Fibroblast of lung (primary cell): ENCODE data around the gene ARRB2. TPM values are rescaled to one million over a fixed set of nuclear protein-coding genes. Genes with fewer than 3 reads are reported as not detected.

Experiments used
- DNase-seq, 2 donors: peaks; one replicate each; pipeline versions ENCODE4 v3.0.0 to v3.0.0-alpha.2; 2010; ENCODE audit warnings: low read depth in 2 of 2
- H2AFZ ChIP-seq: 2 replicates; pipeline ENCODE4 v1.5.1; 2012; ENCODE audit warnings: low read length, control low read depth, inconsistent platforms
- H3K27ac ChIP-seq: 2 replicates; pipeline ENCODE4 v1.5.1; 2011; ENCODE audit warnings: low read length, control low read depth; ENCODE audit not compliant: insufficient read depth
- H3K27me3 ChIP-seq: 2 replicates; pipeline ENCODE4 v1.5.1; 2011; ENCODE audit warnings: mild to moderate bottlenecking, low read length; ENCODE audit not compliant: control insufficient read depth, insufficient read depth
- H3K36me3 ChIP-seq: 2 replicates; pipeline ENCODE4 v1.5.1; 2011; ENCODE audit warnings: low read length; ENCODE audit not compliant: control insufficient read depth, insufficient read depth
- H3K4me1 ChIP-seq: 2 replicates; pipeline ENCODE4 v1.5.1; 2011; ENCODE audit warnings: low read length; ENCODE audit not compliant: control insufficient read depth, insufficient read depth; ENCODE audit errors: extremely low read depth
- H3K4me2 ChIP-seq: 2 replicates; pipeline ENCODE4 v1.5.1; 2011; ENCODE audit warnings: low read length, control low read depth; ENCODE audit not compliant: insufficient read depth; ENCODE audit errors: extremely low read depth
- H3K4me3 ChIP-seq, 4 experiments: fragments of 200-600 bp in 1 of 4; sonication (generic) in 1 of 4; replicated peaks in 1 of 4; 2 replicates each; pipeline ENCODE4 v1.5.1; 2011 to 2016; ENCODE audit warnings: low read length in 4 of 4, low read depth in 3 of 4, mild to moderate bottlenecking in 3 of 4, control low read depth in 2 of 4, inconsistent platforms in 1 of 4, mixed read lengths in 1 of 4; ENCODE audit not compliant: insufficient read depth in 1 of 4; ENCODE audit errors: control extremely low read depth in 1 of 4
- H3K79me2 ChIP-seq: 2 replicates; pipeline ENCODE4 v1.5.1; 2012; ENCODE audit warnings: mild to moderate bottlenecking, low read length, inconsistent platforms; ENCODE audit not compliant: control insufficient read depth, insufficient read depth
- H3K9ac ChIP-seq: 2 replicates; pipeline ENCODE4 v1.5.1; 2011; ENCODE audit warnings: mild to moderate bottlenecking, low read length, control low read depth; ENCODE audit not compliant: insufficient read depth
- H3K9me3 ChIP-seq: 2 replicates; pipeline ENCODE4 v1.5.1; 2012; ENCODE audit warnings: low read depth, low read length; ENCODE audit not compliant: control insufficient read depth, insufficient read depth
- H4K20me1 ChIP-seq: 2 replicates; pipeline ENCODE4 v1.5.1; 2011; ENCODE audit warnings: low read length; ENCODE audit not compliant: control insufficient read depth, insufficient read depth; ENCODE audit errors: extremely low read depth
- EZH2 ChIP-seq: IDR thresholded peaks from 2 replicates; pipeline ENCODE4 v1.5.1; 2012; ENCODE audit warnings: low read length, control low read depth, mild to moderate bottlenecking; ENCODE audit errors: missing control alignments
- polyA plus RNA-seq, 2 donors: library from polyadenylated mRNA; depleted of rRNA in 1 of 2; stranded (reverse) in 1 of 2; unstranded in 1 of 2; fragments of >200 nt; gene quantifications; 2 replicates each; pipeline ENCODE4 v1.2.1, GENCODE V29; 2011 to 2012; ENCODE audit warnings: missing spikeins in 1 of 2
- total RNA-seq: library from RNA; depleted of rRNA; stranded (reverse); fragments of >200 nt; gene quantifications from 2 replicates; pipeline ENCODE4 v1.2.1, GENCODE V29; 2014
- TF ChIP-seq, protein P1 (sequence below), 2 donors: IDR thresholded peaks in 1 of 2; conservative IDR thresholded peaks in 1 of 2; 1 replicate in 1 of 2; 2 replicates in 1 of 2; pipeline ENCODE4 v1.5.1; 2011 to 2012; ENCODE audit warnings: low read length in 2 of 2, control low read depth in 1 of 2, inconsistent platforms in 1 of 2, low read depth in 1 of 2, mild to moderate bottlenecking in 1 of 2

Gene ARRB2
- total and polyA plus RNA-seq, 2 donors (not counting 1 experiment from before 2014, with no cell fraction given) = 2.8 to 4.6 TPM

DNA sequence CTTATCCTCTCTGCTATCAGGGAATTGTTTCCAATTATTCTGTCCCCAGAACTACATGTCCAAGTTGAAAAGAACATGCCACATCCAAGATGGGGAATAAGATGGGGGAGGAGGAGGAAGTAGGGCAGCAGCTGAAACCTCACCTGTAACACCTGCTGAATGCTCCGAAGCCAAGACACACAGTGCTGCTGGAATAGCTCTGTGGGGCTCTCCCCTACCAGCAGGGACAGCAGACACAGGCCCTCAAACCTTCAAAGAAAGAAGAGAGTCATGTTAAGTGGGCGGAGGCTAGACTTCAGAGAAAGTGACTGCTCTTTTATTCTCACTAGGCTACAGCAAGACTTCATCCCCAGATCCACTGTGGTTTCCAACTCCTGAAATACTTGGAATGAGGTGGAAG is 19.7 kb upstream of the ARRB2 start:
- H3K9me3 ChIP-seq = no peaks in the 10 kb centered on the region
- H4K20me1 ChIP-seq = no peaks in the 10 kb centered on the region
- no peak overlapping the region for H3K4me2 ChIP-seq
- H3K27ac ChIP-seq = no peak overlapping the region
- TF ChIP-seq EZH2 = no peak
- TF ChIP-seq, protein P1, sequence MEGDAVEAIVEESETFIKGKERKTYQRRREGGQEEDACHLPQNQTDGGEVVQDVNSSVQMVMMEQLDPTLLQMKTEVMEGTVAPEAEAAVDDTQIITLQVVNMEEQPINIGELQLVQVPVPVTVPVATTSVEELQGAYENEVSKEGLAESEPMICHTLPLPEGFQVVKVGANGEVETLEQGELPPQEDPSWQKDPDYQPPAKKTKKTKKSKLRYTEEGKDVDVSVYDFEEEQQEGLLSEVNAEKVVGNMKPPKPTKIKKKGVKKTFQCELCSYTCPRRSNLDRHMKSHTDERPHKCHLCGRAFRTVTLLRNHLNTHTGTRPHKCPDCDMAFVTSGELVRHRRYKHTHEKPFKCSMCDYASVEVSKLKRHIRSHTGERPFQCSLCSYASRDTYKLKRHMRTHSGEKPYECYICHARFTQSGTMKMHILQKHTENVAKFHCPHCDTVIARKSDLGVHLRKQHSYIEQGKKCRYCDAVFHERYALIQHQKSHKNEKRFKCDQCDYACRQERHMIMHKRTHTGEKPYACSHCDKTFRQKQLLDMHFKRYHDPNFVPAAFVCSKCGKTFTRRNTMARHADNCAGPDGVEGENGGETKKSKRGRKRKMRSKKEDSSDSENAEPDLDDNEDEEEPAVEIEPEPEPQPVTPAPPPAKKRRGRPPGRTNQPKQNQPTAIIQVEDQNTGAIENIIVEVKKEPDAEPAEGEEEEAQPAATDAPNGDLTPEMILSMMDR (conservative IDR thresholded peaks at IDR 0.05 in 1 of 2, IDR thresholded peaks at IDR 0.05 in 1 of 2; ENCODE audit: low read depth in 1 of 2, low read length in 2 of 2) = no peak
- H3K9ac ChIP-seq = no peak overlapping the region
- no peaks in the 10 kb centered on the region for H3K4me1 ChIP-seq
- H3K79me2 ChIP-seq = peaks cover 6% of the 10 kb centered on the region
- DNase-seq = no peak
- H2AFZ ChIP-seq = no peak overlapping the region
- no peak overlapping the region for H3K4me3 ChIP-seq
- H3K27me3 ChIP-seq = no peaks in the 10 kb centered on the region
- no peaks in the 10 kb centered on the region for H3K36me3 ChIP-seq

DNA sequence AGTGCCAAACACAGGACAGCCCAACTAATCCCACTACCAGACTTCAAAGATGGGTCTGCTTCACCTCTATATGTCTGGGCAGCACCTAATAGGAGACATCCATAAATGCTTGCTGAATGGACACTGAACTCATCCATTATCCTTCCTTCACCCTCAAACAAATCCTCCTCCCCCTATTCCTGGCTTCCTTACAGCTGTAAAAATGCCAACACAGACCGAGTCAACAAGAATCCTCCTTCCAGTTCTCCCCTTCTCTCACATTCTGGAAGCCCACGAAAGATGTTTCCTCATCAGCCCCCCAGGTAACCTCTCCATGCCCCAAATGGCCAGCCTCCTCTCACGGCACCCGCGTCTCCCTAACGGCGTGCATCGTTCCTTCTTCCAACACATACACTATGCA is 18.7 kb upstream of the ARRB2 start:
- H3K9ac ChIP-seq = no peak overlapping the region
- TF ChIP-seq EZH2 = no peak
- TF ChIP-seq, protein P1 (conservative IDR thresholded peaks at IDR 0.05 in 1 of 2, IDR thresholded peaks at IDR 0.05 in 1 of 2; ENCODE audit: low read depth in 1 of 2, low read length in 2 of 2) = no peak
- no peaks in the 10 kb centered on the region for H3K4me1 ChIP-seq
- H3K27me3 ChIP-seq = no peaks in the 10 kb centered on the region
- H2AFZ ChIP-seq = no peak overlapping the region
- H3K4me2 ChIP-seq = no peak overlapping the region
- no peaks in the 10 kb centered on the region for H4K20me1 ChIP-seq
- peak in 1 of 2 donors; percentile 15 for DNase-seq
- H3K79me2 ChIP-seq = peaks cover 6% of the 10 kb centered on the region
- H3K4me3 ChIP-seq = no peak overlapping the region
- no peaks in the 10 kb centered on the region for H3K36me3 ChIP-seq
- no peaks in the 10 kb centered on the region for H3K9me3 ChIP-seq
- H3K27ac ChIP-seq = no peak overlapping the region

DNA sequence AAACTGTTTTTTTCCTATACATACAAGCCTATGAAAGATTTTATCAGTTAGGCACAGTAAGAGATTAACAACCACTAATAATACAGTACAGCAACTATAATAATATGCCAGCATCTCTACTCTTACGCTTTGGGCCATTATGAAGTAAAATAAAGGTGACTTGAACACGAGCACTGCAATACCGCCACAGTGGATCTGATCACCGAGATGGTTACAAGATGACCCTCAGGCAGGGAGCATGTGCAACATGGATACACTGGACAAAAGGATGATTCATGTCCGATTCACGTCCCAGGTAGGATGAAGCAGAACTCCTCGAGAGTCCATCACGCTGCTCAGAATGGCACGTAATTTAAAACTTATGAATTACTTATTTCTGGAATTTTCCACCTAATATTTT is 17.0 kb upstream of the ARRB2 start:
- Histone ChIP-seq H3K4me1 (no peaks in the 10 kb centered on the region), H3K4me3 (no peak overlapping the region), H3K36me3 (no peaks in the 10 kb centered on the region), H3K9me3 (no peaks in the 10 kb centered on the region), H2AFZ (no peak overlapping the region), H3K79me2 (peaks cover 9% of the 10 kb centered on the region), H3K27me3 (no peaks in the 10 kb centered on the region), H3K27ac (no peak overlapping the region), H4K20me1 (no peaks in the 10 kb centered on the region), H3K9ac (no peak overlapping the region), H3K4me2 (no peak overlapping the region)
- TF ChIP-seq, protein P1 (conservative IDR thresholded peaks at IDR 0.05 in 1 of 2, IDR thresholded peaks at IDR 0.05 in 1 of 2; ENCODE audit: low read depth in 1 of 2, low read length in 2 of 2) = no peak
- TF ChIP-seq EZH2 = no peak
- DNase-seq = no peak
